ENCODE data around the gene ABCC4. TPM values are rescaled to one million over a fixed set of nuclear protein-coding genes. Genes with fewer than 3 reads are reported as not detected.
A peak's percentile ranks its signal among the peaks of the same experiment; 100 is the strongest.

ABCC4 gene
- total and polyA plus RNA-seq, 9 of the 15 experiments (the other 6 are each of a cell fraction or from before 2014, with no cell fraction given) = 9.4 to 46.1 (median 25.4) TPM

GRCh38 chr13:95201814-95202651 lies 99.2 kb downstream of the ABCC4 start (continued):
- TF ChIP-seq, protein P1, sequence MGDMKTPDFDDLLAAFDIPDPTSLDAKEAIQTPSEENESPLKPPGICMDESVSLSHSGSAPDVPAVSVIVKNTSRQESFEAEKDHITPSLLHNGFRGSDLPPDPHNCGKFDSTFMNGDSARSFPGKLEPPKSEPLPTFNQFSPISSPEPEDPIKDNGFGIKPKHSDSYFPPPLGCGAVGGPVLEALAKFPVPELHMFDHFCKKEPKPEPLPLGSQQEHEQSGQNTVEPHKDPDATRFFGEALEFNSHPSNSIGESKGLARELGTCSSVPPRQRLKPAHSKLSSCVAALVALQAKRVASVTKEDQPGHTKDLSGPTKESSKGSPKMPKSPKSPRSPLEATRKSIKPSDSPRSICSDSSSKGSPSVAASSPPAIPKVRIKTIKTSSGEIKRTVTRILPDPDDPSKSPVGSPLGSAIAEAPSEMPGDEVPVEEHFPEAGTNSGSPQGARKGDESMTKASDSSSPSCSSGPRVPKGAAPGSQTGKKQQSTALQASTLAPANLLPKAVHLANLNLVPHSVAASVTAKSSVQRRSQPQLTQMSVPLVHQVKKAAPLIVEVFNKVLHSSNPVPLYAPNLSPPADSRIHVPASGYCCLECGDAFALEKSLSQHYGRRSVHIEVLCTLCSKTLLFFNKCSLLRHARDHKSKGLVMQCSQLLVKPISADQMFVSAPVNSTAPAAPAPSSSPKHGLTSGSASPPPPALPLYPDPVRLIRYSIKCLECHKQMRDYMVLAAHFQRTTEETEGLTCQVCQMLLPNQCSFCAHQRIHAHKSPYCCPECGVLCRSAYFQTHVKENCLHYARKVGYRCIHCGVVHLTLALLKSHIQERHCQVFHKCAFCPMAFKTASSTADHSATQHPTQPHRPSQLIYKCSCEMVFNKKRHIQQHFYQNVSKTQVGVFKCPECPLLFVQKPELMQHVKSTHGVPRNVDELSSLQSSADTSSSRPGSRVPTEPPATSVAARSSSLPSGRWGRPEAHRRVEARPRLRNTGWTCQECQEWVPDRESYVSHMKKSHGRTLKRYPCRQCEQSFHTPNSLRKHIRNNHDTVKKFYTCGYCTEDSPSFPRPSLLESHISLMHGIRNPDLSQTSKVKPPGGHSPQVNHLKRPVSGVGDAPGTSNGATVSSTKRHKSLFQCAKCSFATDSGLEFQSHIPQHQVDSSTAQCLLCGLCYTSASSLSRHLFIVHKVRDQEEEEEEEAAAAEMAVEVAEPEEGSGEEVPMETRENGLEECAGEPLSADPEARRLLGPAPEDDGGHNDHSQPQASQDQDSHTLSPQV (IDR thresholded peaks at IDR 0.05) = 0 out of 2 replicates have a peak, but pooled peaks have one; percentile 21
- TF ChIP-seq TFAP4 (CRISPR knock-in tag; IDR thresholded peaks at IDR 0.05; ENCODE audit: borderline replicate concordance) = peak; percentile 62
- 0 out of 2 replicates have a peak, but pooled peaks have one; percentile 70 for TF ChIP-seq ZNF175 (CRISPR knock-in tag; IDR thresholded peaks at IDR 0.05; ENCODE audit: low read depth)
- peak; percentile 83 for TF ChIP-seq CBFA2T3 (IDR thresholded peaks at IDR 0.05)
- TF ChIP-seq POLR2AphosphoS5 (IDR thresholded peaks at IDR 0.05; ENCODE audit: control insufficient read depth, insufficient read depth, low read depth, low read length) = peak; percentile 37; the same call in 1 of the 2 replicates
- TF ChIP-seq HDAC3 (IDR thresholded peaks at IDR 0.05; ENCODE audit: borderline replicate concordance, partially characterized antibody) = peak; percentile 33
- TF ChIP-seq TEAD1 (CRISPR knock-in tag; IDR thresholded peaks at IDR 0.05) = peak in 1 of 2 experiments; percentile 50; a peak in 1 of 4 replicates
- peak; percentile 54; the same call in 1 of the 2 replicates for TF ChIP-seq SOX6 (IDR thresholded peaks at IDR 0.05)
- TF ChIP-seq LCOR (CRISPR knock-in tag; IDR thresholded peaks at IDR 0.05) = no peak
- TF ChIP-seq JUN (IDR thresholded peaks at IDR 0.05; ENCODE audit: borderline replicate concordance, low read depth, low read length) = peak; percentile 86
- no peak for TF ChIP-seq JUN (CRISPR knock-in tag; IDR thresholded peaks at IDR 0.05; ENCODE audit: borderline replicate concordance)
- no peak for TF ChIP-seq FOXJ2 (tag; IDR thresholded peaks at IDR 0.05)
- peak; percentile 84 for TF ChIP-seq CEBPG (CRISPR knock-in tag; IDR thresholded peaks at IDR 0.05)
- peak; percentile 50 to 86; a peak in 3 of 4 replicates for TF ChIP-seq CEBPG (tag; conservative IDR thresholded peaks at IDR 0.05 in 1 of 2, IDR thresholded peaks at IDR 0.05 in 1 of 2)
- TF ChIP-seq EP400 (IDR thresholded peaks at IDR 0.05) = peak; percentile 58
- TF ChIP-seq PTRF (tag; IDR thresholded peaks at IDR 0.05) = no peak
- TF ChIP-seq FOXM1 (IDR thresholded peaks at IDR 0.05; ENCODE audit: low read depth) = 0 out of 2 replicates have a peak, but pooled peaks have one; percentile 15
- TF ChIP-seq FOXM1 (CRISPR knock-in tag; IDR thresholded peaks at IDR 0.05; ENCODE audit: low read depth) = no peak
- TF ChIP-seq SMARCA4 (IDR thresholded peaks at IDR 0.05) = peak; percentile 72; the same call in 1 of the 2 replicates
- TF ChIP-seq, protein P2, sequence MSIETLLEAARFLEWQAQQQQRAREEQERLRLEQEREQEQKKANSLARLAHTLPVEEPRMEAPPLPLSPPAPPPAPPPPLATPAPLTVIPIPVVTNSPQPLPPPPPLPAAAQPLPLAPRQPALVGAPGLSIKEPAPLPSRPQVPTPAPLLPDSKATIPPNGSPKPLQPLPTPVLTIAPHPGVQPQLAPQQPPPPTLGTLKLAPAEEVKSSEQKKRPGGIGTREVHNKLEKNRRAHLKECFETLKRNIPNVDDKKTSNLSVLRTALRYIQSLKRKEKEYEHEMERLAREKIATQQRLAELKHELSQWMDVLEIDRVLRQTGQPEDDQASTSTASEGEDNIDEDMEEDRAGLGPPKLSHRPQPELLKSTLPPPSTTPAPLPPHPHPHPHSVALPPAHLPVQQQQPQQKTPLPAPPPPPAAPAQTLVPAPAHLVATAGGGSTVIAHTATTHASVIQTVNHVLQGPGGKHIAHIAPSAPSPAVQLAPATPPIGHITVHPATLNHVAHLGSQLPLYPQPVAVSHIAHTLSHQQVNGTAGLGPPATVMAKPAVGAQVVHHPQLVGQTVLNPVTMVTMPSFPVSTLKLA (conservative IDR thresholded peaks at IDR 0.05) = peak; percentile 44 to 66; a peak in 3 of 4 replicates
- peak; percentile 82 for TF ChIP-seq CXXC5 (CRISPR knock-in tag; IDR thresholded peaks at IDR 0.05)

Data from K562 (cell line).